ENCODE results near the gene RNASE8. TPM values are rescaled to one million over a fixed set of nuclear protein-coding genes. Genes with fewer than 3 reads are reported as not detected.
"Not testable (repeated sequence)": the region's sequence is repeated elsewhere in the genome, so short reads cannot be mapped to it uniquely, and the experiment has no call there.

The RNASE8 gene
- total RNA-seq (2014; rRNA removed; shearing (Covaris generic)) = not detected in 2 replicates

- H3K4me1 ChIP-seq = no peaks in the 10 kb centered on the region
- no peaks in the 10 kb centered on the region for H3K9me3 ChIP-seq (replicated peaks)
- H3K4me3 ChIP-seq = no peak within 1 kb of the TSS
- no peak for DNase-seq
- H3K27ac ChIP-seq = no peak within 1 kb of the TSS
- no peaks in the 10 kb centered on the region for H3K36me3 ChIP-seq
- H3K27me3 ChIP-seq = peaks cover 12% of the 10 kb centered on the region; the same call in 1 of the 2 replicates
Observed at GRCh38 chr14:21057803-21058675, at the start of gene RNASE8. Gene RNASE8, plus strand, starts transcription at chr14:21057822. Its CDS starts 71 bp downstream, at chr14:21057893.

DNA sequence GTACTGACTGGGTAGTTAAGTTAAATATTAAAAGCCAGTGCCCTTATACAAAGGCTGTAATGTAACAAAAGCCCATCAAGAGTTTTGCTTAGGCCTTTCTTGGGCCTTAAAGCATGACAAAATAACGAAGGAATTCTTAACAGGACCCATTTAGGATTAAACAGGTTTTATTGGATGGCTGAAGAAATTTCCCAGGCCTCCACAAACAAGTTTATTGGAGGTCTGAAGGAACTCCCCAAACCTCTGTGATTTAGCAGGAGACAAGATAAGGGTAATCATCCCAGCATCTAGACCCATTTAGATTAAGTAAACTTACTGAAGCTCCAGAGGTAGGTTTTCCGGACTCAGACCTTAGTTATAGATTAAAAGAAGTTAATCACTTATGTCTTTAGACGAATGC lies 47.9 kb upstream of the RNASE8 start:
- not testable (repeated sequence) for H3K27ac ChIP-seq; H3K36me3 ChIP-seq; H3K9me3 ChIP-seq (replicated peaks); H3K4me3 ChIP-seq; H3K4me1 ChIP-seq; H3K27me3 ChIP-seq; DNase-seq

DNA sequence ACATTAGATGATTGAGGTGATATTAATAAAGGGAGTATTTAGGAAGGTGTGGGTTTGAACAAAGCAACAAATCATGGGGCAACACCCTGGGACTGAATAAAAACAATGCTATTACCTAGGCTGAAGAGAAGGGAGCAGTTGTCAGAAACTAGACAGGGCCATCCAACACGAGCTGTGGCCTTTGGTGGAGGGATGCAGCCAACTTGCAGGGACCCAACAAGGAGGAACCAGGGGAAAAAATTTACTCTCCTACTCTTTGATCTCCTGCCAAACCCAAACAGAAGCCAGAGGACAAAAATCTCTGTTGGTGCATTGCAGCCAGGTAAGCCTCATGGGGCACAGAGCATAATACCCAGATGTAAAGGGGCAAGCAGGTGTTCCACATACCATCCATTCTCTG lies 46.5 kb upstream of the RNASE8 start:
- no peaks in the 10 kb centered on the region for H3K36me3 ChIP-seq

DNA sequence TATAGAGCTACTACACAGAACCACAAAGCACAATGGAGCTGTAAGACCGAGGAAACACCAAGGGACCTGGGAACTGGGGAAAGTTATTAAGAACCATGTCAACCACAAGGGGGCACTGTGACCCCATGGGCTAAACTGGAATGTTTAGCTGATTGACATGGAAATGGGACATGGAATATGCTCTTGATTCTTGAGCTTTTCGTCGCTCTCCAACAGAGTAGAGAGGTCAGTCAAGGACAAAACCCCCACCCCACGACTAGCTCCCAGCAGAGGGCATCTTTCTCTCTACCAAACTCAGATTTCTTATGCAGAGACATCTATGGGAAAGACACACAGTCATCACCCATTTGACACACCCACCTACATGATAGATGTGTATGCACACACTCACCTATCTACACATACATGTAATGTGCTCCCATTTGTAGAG lies 42.8 kb upstream of the RNASE8 start:
- DNase-seq = peak; percentile 71 to 93
- H3K36me3 ChIP-seq = no peaks in the 10 kb centered on the region
- H3K9me3 ChIP-seq (replicated peaks) = no peaks in the 10 kb centered on the region
- peaks cover 3% of the 10 kb centered on the region; the same call in 1 of the 2 replicates for H3K4me1 ChIP-seq
- H3K27me3 ChIP-seq = no peaks in the 10 kb centered on the region; the same call in 1 of the 2 replicates
- no peak overlapping the region for H3K27ac ChIP-seq
- no peak overlapping the region for H3K4me3 ChIP-seq

More for the DNA sequence above, 46.5 kb upstream of the RNASE8 start:
- Histone ChIP-seq H3K4me3 (no peak overlapping the region), H3K9me3 (replicated peaks) (no peaks in the 10 kb centered on the region), H3K4me1 (peaks cover 3% of the 10 kb centered on the region; the same call in 1 of the 2 replicates), H3K27me3 (no peaks in the 10 kb centered on the region; the same call in 1 of the 2 replicates), H3K27ac (no peak overlapping the region)
- DNase-seq = no peak

DNA sequence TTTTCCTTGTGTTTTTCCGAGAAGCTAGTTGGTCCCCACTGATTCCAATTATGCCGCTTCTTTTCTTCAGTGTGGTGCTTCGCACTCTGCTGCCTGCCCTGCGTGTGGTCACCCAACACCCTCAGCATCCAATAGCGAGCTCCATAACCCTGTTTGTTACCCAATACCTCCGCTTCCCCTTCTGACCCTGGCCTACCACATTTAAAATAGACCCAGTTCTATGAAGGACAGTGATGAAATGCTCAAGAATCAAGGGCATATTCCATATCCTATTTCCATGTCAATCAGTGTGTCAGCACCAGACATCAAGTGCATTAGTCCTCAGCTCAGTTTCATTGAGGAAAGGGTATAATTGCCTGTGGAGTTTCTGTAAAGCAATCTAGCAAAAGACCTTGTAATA lies 42.3 kb upstream of the RNASE8 start:
- Histone ChIP-seq H3K27me3 (no peaks in the 10 kb centered on the region; the same call in 1 of the 2 replicates), H3K36me3 (no peaks in the 10 kb centered on the region), H3K4me1 (peaks cover 3% of the 10 kb centered on the region; the same call in 1 of the 2 replicates), H3K9me3 (replicated peaks) (no peaks in the 10 kb centered on the region), H3K4me3 (no peak overlapping the region), H3K27ac (no peak overlapping the region)
- no peak for DNase-seq

DNA sequence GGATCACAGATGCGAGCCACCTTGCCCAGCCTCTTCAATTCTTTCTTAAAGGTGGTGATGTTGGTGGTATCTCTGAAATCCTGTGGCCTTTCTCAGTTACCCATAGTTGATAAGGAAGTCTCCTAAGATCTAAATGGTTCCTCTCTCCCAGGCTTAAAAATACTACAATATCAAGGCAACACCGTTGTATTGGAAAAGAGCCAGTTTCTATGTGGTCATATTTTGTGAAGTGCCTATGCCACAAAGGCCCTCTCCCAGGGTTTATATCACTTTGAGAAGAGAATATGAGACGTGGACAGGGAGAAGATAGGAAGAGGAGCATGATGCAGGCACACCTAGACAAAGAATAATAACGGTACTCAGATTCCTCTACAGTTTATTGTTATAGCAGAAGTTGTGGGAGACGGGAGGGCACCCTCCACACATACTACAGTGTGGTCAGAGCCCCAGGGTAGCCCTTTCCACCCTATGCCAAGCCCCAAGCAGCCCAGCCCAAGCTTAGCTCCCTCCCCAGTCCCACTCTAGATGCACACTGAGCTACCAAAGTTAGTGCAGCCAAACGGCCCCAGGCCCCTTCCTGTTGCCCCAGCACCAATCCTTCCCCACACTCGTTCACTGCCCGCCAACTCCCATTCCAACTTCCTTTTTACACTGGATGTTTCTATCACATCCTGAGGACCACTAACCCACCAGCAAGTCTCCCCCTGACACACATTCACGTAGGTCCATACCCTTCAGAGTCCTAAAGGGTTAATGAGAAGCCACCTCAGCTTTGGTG lies 41.0 kb upstream of the RNASE8 start:
- DNase-seq = no peak
- peaks cover 3% of the 10 kb centered on the region; the same call in 1 of the 2 replicates for H3K4me1 ChIP-seq
- H3K4me3 ChIP-seq = no peak overlapping the region
- H3K36me3 ChIP-seq = no peaks in the 10 kb centered on the region
- H3K27ac ChIP-seq = no peak overlapping the region
- H3K9me3 ChIP-seq (replicated peaks) = no peaks in the 10 kb centered on the region
- no peaks in the 10 kb centered on the region; the same call in 1 of the 2 replicates for H3K27me3 ChIP-seq

DNA sequence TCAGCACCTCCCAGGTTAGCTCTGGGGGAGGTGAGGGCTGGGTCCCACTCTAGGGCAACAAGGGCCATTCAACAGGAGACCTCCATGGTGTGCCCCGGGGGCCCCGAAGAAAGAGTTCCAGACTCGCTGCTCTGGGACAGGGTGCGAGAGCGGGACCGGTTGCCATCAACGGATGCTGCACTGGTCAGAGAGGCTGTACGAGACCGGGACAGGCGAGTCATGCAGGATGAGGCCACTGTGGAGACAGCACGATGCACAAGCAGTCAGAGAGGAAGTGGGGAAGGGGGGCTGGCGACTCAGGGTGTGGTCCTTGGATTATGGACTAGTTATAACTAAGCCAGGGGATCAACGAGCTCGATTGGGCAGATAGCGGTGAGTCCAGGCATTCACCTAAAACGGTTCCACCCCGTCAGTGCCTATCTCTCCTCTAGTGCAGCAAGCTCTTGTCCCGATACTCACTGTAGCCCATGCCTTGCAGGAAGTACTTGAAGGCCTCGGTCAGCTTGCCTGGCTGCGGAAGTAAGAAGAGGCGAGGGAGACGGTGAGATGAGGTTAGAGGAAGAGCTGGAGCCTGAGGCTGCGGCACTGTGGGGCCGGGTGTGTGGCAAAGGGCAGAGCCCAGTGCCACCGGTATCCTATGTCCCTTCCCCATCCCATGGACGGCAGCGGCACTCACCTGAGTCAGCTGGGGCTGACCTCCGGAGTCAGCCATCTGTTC lies 39.9 kb upstream of the RNASE8 start:
- Histone ChIP-seq H3K9me3 (replicated peaks) (no peaks in the 10 kb centered on the region), H3K27me3 (no peaks in the 10 kb centered on the region; the same call in 1 of the 2 replicates), H3K36me3 (no peaks in the 10 kb centered on the region), H3K27ac (no peak overlapping the region), H3K4me1 (peaks cover 3% of the 10 kb centered on the region; the same call in 1 of the 2 replicates), H3K4me3 (no peak overlapping the region)
- no peak for DNase-seq

DNA sequence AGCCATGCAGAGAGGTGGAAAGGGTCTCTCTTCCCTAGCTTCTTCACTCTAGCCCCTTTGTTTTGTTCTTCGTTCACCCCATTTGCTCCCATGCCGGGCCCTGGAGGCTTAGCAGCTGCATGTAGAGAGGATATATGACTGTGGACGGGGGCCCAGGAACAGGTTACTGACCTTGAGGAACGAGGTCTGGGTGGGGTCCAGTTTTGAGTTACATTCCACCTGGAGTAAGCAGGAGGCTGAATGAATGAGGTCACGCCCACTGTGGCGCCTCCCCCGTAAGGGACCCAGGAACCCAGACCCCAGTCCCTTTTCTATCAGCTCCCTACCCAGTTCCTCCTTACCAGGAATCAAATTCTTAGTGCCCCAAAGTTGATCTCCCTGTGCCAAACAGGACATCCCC lies 39.3 kb upstream of the RNASE8 start:
- H3K27me3 ChIP-seq = peaks cover 4% of the 10 kb centered on the region; the same call in 1 of the 2 replicates
- H3K4me1 ChIP-seq = peaks cover 3% of the 10 kb centered on the region; the same call in 1 of the 2 replicates
- DNase-seq = no peak
- H3K27ac ChIP-seq = no peak overlapping the region
- H3K36me3 ChIP-seq = no peaks in the 10 kb centered on the region
- no peak overlapping the region for H3K4me3 ChIP-seq
- H3K9me3 ChIP-seq (replicated peaks) = no peaks in the 10 kb centered on the region

GRCh38 chr14:21018781-21019180 lies 38.8 kb upstream of the RNASE8 start:
- Histone ChIP-seq H3K9me3 (replicated peaks) (no peaks in the 10 kb centered on the region), H3K36me3 (no peaks in the 10 kb centered on the region), H3K27ac (no peak overlapping the region), H3K4me1 (peaks cover 3% of the 10 kb centered on the region; the same call in 1 of the 2 replicates), H3K4me3 (no peak overlapping the region), H3K27me3 (peaks cover 8% of the 10 kb centered on the region; the same call in 1 of the 2 replicates)
- no peak for DNase-seq

- Histone ChIP-seq H3K4me3 (no peak overlapping the region), H3K36me3 (no peaks in the 10 kb centered on the region), H3K4me1 (peaks cover 3% of the 10 kb centered on the region; the same call in 1 of the 2 replicates), H3K27ac (no peak overlapping the region), H3K27me3 (peaks cover 13% of the 10 kb centered on the region; the same call in 1 of the 2 replicates), H3K9me3 (replicated peaks) (no peaks in the 10 kb centered on the region)
- DNase-seq = no peak
Observed at GRCh38 chr14:21019366-21019765, 38.3 kb upstream of the RNASE8 start.

DNA sequence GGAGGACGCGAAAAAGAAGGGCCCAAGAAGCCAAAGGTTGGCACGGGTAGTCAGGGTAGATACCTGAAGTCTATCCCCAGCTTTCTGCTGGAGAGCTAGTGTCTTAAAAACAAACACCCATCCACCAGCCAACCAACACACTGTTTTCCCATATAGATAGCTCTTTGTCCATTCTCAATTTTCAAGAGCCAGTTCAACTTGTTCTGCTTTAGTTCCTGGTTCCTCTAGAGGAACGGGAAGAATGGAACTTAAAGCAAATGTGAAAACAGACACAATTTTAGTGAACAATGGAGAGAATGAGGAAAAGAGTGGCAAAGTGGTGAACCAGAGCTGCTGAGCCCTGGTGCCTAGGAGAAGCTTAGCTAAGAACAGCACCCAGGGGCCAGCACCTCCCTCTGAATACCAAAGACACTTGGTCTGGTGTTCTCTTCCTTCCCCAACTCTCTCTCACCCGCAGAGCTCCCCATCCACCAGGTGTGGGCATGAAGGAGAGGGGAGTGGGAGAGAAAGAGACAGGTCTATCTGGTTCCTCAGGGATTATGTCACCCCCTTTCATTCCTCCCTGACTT lies 36.6 kb upstream of the RNASE8 start:
- Histone ChIP-seq H3K9me3 (replicated peaks) (no peaks in the 10 kb centered on the region), H3K36me3 (no peaks in the 10 kb centered on the region), H3K4me3 (no peak overlapping the region), H3K27me3 (peaks cover 20% of the 10 kb centered on the region), H3K27ac (no peak overlapping the region), H3K4me1 (no peaks in the 10 kb centered on the region)
- DNase-seq = no peak

GRCh38 chr14:21022686-21023085 lies 34.9 kb upstream of the RNASE8 start:
- no peaks in the 10 kb centered on the region for H3K36me3 ChIP-seq

DNA sequence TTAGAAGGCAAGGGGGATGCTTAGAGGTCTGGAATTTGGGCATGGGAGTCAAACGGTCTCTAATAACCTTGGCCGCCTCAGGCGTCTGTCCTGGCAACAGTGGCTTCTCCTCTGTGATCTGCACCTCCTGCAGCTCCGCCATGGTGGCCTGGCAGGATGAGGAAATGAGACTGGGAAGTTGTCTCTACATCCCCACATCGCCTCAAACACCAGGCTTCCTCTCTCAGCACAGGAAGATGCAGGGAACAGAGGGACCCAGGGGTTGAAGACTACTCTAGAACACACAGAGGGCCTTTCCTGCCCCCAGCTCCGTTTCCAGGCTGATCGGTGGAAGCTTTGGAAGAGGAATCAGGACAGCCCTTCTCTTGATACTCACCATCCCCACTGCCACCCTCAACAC lies 34.4 kb upstream of the RNASE8 start:
- H3K4me1 ChIP-seq = no peaks in the 10 kb centered on the region
- H3K4me3 ChIP-seq = no peak overlapping the region
- DNase-seq = no peak
- H3K27ac ChIP-seq = no peak overlapping the region
- no peaks in the 10 kb centered on the region for H3K36me3 ChIP-seq
- no peaks in the 10 kb centered on the region for H3K9me3 ChIP-seq (replicated peaks)
- peaks cover 20% of the 10 kb centered on the region for H3K27me3 ChIP-seq

More at GRCh38 chr14:21022686-21023085, 34.9 kb upstream of the RNASE8 start:
- H3K27ac ChIP-seq = no peak overlapping the region
- no peaks in the 10 kb centered on the region for H3K9me3 ChIP-seq (replicated peaks)
- H3K4me3 ChIP-seq = no peak overlapping the region
- DNase-seq = no peak
- H3K4me1 ChIP-seq = no peaks in the 10 kb centered on the region
- H3K27me3 ChIP-seq = peaks cover 20% of the 10 kb centered on the region

All from SJCRH30 (cell line).